HUES48 (cell line): ENCODE measurements around the gene HS6ST3.

Experiments used
- H3K27ac ChIP-seq: one replicate; pipeline ENCODE4 v1.7.0; 2013; ENCODE audit warnings: low read depth, low read length, inconsistent platforms
- H3K27me3 ChIP-seq: 2 replicates; pipeline ENCODE4 v1.6.1; 2013; ENCODE audit warnings: mild to moderate bottlenecking, low read length; ENCODE audit not compliant: control insufficient read depth, insufficient read depth
- H3K36me3 ChIP-seq: 2 replicates; pipeline ENCODE4 v1.6.1; 2013; ENCODE audit warnings: low read length; ENCODE audit not compliant: control insufficient read depth, insufficient read depth
- H3K4me1 ChIP-seq: 2 replicates; pipeline ENCODE4 v1.6.1; 2013; ENCODE audit warnings: mild to moderate bottlenecking, low read length; ENCODE audit not compliant: control insufficient read depth, insufficient read depth
- H3K4me3 ChIP-seq: 2 replicates; pipeline ENCODE4 v1.5.1; 2013; ENCODE audit warnings: mild to moderate bottlenecking, low read depth, low read length
- H3K9ac ChIP-seq: 2 replicates; pipeline ENCODE4 v1.6.1; 2013; ENCODE audit warnings: mild to moderate bottlenecking, low read depth, low read length, moderate library complexity
- H3K9me3 ChIP-seq: 2 replicates; pipeline ENCODE4 v1.6.1; 2013; ENCODE audit warnings: low read length; ENCODE audit not compliant: control insufficient read depth, insufficient read depth

Gene HS6ST3

GRCh38 chr13:96783511-96783910 is 693.6 kb downstream of the HS6ST3 start:
- Histone ChIP-seq H3K9ac (no peak overlapping the region), H3K4me3 (no peak overlapping the region), H3K36me3 (no peaks in the 10 kb centered on the region), H3K9me3 (no peaks in the 10 kb centered on the region), H3K27me3 (no peaks in the 10 kb centered on the region), H3K4me1 (no peaks in the 10 kb centered on the region), H3K27ac (no peak overlapping the region)

DNA sequence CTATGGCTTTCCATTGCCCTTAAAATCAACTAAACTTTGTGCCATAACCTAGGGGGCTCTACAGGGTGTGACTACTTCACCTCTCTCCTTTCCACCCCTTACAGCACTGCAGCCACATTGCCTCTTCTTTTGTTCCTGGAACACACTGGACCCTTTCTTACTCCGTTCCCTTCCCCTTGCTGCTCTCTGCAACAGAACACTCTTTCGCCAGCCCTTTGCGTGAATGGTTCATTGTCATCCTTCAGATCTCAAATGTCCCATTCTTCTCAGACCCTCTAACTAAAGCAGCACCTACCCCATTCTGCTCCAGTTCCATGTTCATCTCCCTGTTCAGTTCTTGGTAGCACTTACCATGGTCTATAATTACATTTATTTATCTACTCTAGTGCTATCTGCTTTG is 696.1 kb downstream of the HS6ST3 start:
- no peak overlapping the region for H3K4me3 ChIP-seq
- no peak overlapping the region for H3K27ac ChIP-seq
- H3K27me3 ChIP-seq = no peaks in the 10 kb centered on the region
- no peaks in the 10 kb centered on the region for H3K9me3 ChIP-seq
- H3K4me1 ChIP-seq = no peaks in the 10 kb centered on the region
- no peaks in the 10 kb centered on the region for H3K36me3 ChIP-seq
- H3K9ac ChIP-seq = no peak overlapping the region

DNA sequence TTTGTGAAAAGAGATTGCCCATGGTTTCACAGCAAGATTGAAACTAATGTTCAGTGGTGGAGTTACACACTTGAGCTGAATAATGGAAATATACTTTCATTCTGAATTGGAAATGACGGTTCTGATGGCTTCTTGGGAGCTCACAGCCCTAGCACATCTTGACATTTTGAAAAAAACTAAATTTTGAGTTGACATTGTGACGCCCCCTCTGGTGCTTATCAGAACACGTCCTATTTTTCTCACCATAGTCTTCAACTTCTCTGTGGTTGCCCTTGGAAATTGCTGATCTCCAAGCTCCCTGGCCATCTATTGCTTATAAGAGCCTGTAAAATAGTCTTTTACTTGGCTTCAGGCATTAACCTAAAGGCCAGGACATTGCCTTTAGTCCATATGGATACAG is 702.3 kb downstream of the HS6ST3 start:
- Histone ChIP-seq H3K9me3 (no peaks in the 10 kb centered on the region), H3K27me3 (no peaks in the 10 kb centered on the region), H3K9ac (no peak overlapping the region), H3K4me3 (no peak overlapping the region), H3K36me3 (no peaks in the 10 kb centered on the region), H3K27ac (no peak overlapping the region), H3K4me1 (no peaks in the 10 kb centered on the region)

GRCh38 chr13:96792736-96793403 is 703.0 kb downstream of the HS6ST3 start:
- no peak overlapping the region for H3K9ac ChIP-seq
- no peaks in the 10 kb centered on the region for H3K4me1 ChIP-seq
- no peaks in the 10 kb centered on the region for H3K9me3 ChIP-seq
- H3K27me3 ChIP-seq = no peaks in the 10 kb centered on the region
- no peak overlapping the region for H3K4me3 ChIP-seq
- H3K27ac ChIP-seq = no peak overlapping the region
- H3K36me3 ChIP-seq = no peaks in the 10 kb centered on the region

DNA sequence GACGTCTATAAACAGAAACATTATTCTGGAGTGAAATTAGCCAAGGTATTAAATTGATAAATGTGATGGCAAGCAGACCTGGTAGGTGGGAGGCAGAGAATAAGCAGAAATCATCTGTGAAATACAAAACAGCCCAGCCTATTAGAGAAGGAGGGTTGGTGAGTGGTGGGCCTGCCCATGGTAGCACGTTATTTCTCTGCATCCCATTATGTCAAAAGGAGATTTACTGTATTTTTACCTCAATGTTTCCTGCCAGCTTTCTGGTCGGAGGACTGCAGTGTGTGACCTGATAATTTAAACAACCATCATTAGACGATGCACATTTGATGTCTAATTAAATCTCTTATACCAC is 703.5 kb downstream of the HS6ST3 start:
- H3K9me3 ChIP-seq = no peaks in the 10 kb centered on the region
- no peaks in the 10 kb centered on the region for H3K27me3 ChIP-seq
- H3K36me3 ChIP-seq = no peaks in the 10 kb centered on the region

DNA sequence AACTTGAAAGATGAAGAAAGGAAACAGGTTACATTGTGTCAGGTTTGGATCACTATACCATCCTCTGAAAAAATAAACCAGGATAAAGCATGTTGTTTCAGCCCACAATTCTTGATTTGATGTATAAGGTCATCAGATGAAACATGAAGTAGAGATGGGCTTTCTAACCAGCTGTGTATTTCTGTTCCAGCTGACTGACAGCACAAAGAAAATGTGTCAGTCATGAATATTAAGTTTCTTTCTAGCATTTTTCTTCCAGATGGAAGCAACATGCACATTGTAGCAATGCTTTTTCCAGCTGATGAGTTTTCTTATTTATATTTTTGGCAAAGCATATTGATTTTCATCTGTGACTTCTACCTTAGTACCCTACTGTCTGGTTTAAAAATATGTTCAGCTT is 704.8 kb downstream of the HS6ST3 start:
- Histone ChIP-seq H3K9me3 (no peaks in the 10 kb centered on the region), H3K4me1 (no peaks in the 10 kb centered on the region), H3K9ac (no peak overlapping the region), H3K4me3 (no peak overlapping the region), H3K27me3 (no peaks in the 10 kb centered on the region), H3K36me3 (no peaks in the 10 kb centered on the region), H3K27ac (no peak overlapping the region)

More for the DNA sequence above, 703.5 kb downstream of the HS6ST3 start:
- Histone ChIP-seq H3K9ac (no peak overlapping the region), H3K4me3 (no peak overlapping the region), H3K27ac (no peak overlapping the region), H3K4me1 (no peaks in the 10 kb centered on the region)

DNA sequence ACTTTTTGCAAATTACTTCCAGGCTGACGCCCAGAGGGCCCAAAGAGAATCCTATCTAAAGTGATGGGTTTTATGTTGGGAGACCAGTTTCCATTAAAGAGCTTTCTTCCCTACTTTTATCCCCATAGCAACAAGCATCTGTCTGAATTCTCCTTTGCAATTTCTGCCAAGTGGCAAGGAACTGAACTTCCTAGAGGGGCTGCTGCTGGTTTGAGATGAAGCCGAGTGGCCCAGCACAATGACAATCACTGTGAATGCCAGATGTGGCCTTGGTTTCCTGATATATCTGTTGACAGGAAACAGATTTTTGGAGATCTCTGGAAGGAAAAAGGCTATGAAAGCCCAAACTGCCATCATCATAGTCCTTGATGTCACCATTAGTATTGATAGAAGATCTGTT is 705.8 kb downstream of the HS6ST3 start:
- no peaks in the 10 kb centered on the region for H3K27me3 ChIP-seq
- H3K36me3 ChIP-seq = no peaks in the 10 kb centered on the region
- H3K9me3 ChIP-seq = no peaks in the 10 kb centered on the region
- H3K4me3 ChIP-seq = no peak overlapping the region
- no peaks in the 10 kb centered on the region for H3K4me1 ChIP-seq
- no peak overlapping the region for H3K27ac ChIP-seq
- no peak overlapping the region for H3K9ac ChIP-seq

GRCh38 chr13:96796091-96796633 is 706.3 kb downstream of the HS6ST3 start:
- Histone ChIP-seq H3K27me3 (no peaks in the 10 kb centered on the region), H3K4me3 (no peak overlapping the region), H3K36me3 (no peaks in the 10 kb centered on the region)

DNA sequence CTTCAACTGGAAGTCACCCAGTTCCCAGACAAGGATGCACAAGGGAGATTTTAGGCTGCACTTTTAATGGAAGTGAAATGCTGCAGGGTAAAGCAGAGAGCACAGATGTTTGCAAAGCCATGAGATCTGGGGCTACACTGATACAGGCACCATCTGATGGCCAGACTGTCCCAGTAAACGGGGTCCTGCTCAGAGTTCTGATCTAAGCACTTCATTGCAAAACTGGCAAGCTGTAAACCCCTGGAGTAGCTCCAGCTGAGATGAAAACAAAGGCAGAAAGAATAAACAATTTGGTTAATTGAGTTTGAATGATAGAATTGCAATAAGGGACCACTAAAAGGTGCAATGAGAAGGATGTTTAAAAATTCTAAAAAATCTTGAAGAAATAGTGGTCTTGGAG is 707.2 kb downstream of the HS6ST3 start:
- no peak overlapping the region for H3K27ac ChIP-seq
- H3K36me3 ChIP-seq = no peaks in the 10 kb centered on the region
- no peak overlapping the region for H3K4me3 ChIP-seq
- no peaks in the 10 kb centered on the region for H3K9me3 ChIP-seq
- H3K4me1 ChIP-seq = no peaks in the 10 kb centered on the region
- H3K9ac ChIP-seq = no peak overlapping the region
- no peaks in the 10 kb centered on the region for H3K27me3 ChIP-seq

More at GRCh38 chr13:96796091-96796633, 706.3 kb downstream of the HS6ST3 start:
- Histone ChIP-seq H3K4me1 (no peaks in the 10 kb centered on the region), H3K27ac (no peak overlapping the region), H3K9me3 (no peaks in the 10 kb centered on the region), H3K9ac (no peak overlapping the region)

DNA sequence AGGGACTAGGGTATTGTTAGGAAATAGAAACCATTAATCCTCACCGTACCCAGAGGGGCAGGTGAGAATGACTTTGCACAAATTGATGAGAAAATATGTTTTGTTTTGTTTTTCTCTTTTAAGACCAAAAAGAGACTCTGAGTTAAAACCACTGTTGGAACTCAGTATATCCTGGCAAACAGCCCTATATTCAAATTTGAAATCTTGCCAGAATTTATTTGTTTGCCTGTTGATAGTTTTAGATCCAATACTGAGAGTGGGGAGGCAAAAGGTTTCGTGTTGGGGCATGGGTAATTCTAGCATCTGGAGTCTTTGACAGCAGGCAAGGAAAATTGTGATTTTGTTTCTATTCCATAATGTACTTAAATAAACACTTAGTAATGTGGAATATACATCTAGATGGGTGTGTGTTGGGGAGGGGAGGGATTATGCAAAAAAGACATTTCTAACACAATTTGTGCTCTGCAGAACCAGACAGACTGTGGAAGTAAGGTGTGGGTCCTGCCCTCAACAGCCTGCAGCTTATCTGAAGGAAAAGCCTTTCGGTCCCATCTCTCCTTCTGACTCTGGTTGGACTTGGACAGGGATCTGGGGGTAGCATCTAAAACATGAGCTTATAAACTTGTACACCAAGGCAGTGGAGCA is 713.7 kb downstream of the HS6ST3 start:
- Histone ChIP-seq H3K4me3 (no peak overlapping the region), H3K9ac (no peak overlapping the region), H3K27me3 (no peaks in the 10 kb centered on the region), H3K36me3 (no peaks in the 10 kb centered on the region), H3K27ac (no peak overlapping the region), H3K9me3 (no peaks in the 10 kb centered on the region), H3K4me1 (no peaks in the 10 kb centered on the region)

- no peak overlapping the region for H3K9ac ChIP-seq
- no peaks in the 10 kb centered on the region for H3K27me3 ChIP-seq
- no peaks in the 10 kb centered on the region for H3K4me1 ChIP-seq
- H3K27ac ChIP-seq = no peak overlapping the region
- H3K9me3 ChIP-seq = no peaks in the 10 kb centered on the region
- no peak overlapping the region for H3K4me3 ChIP-seq
- H3K36me3 ChIP-seq = no peaks in the 10 kb centered on the region
Observed at GRCh38 chr13:96804174-96804573, 714.3 kb downstream of the HS6ST3 start.
